RWPE2 (cell line): ENCODE results near the gene CEP112.

Source experiments
- ATAC-seq: fragments of 200-7000 bp; cut with Tn5 transposase; 3 replicates; pipeline ENCODE4 v1.9.1; 2021; ENCODE audit warnings: low read depth
- DNase-seq: peaks from one replicate; pipeline ENCODE4 v3.0.0-alpha.2; 2020; ENCODE audit warnings: low spot score
- H3K27ac ChIP-seq: fragments of 450-650 bp; 2 replicates; pipeline ENCODE4 v1.5.1; 2017; ENCODE audit warnings: mild to moderate bottlenecking; ENCODE audit not compliant: poor library complexity, severe bottlenecking
- H3K27me3 ChIP-seq: fragments of 250-450 bp; sonication (Bioruptor Pico); 2 replicates; pipeline ENCODE4 v1.5.1; 2021; ENCODE audit warnings: mild to moderate bottlenecking, moderate library complexity; ENCODE audit not compliant: insufficient read depth, poor library complexity, severe bottlenecking
- H3K36me3 ChIP-seq: fragments of 250-450 bp; sonication (Bioruptor Pico); 2 replicates; pipeline ENCODE4 v1.5.1; 2020; ENCODE audit warnings: low read depth, mild to moderate bottlenecking, moderate library complexity
- H3K4me1 ChIP-seq: fragments of 250-450 bp; sonication (Bioruptor Pico); 2 replicates; pipeline ENCODE4 v1.5.1; 2021; ENCODE audit warnings: mild to moderate bottlenecking, moderate library complexity; ENCODE audit not compliant: insufficient read depth, poor library complexity, severe bottlenecking
- H3K4me3 ChIP-seq: fragments of 250-450 bp; sonication (Bioruptor Pico); 2 replicates; pipeline ENCODE4 v1.5.1; 2021; ENCODE audit warnings: mild to moderate bottlenecking, moderate library complexity; ENCODE audit not compliant: severe bottlenecking
- H3K9me3 ChIP-seq: fragments of 250-450 bp; sonication (Bioruptor Pico); 2 replicates; pipeline ENCODE4 v1.5.1; 2021; ENCODE audit warnings: mild to moderate bottlenecking, moderate library complexity; ENCODE audit not compliant: severe bottlenecking
- CTCF ChIP-seq: fragments of 450-650 bp; IDR thresholded peaks from one replicate; pipeline ENCODE4 v1.5.1; 2017; ENCODE audit warnings: mild to moderate bottlenecking, moderate library complexity; ENCODE audit not compliant: poor library complexity, severe bottlenecking

The CEP112 gene

GRCh38 chr17:65670667-65671371, 521.1 kb downstream of the CEP112 start:
- no peaks in the 10 kb centered on the region for H3K4me1 ChIP-seq
- ATAC-seq (no peak), DNase-seq (no peak)
- no peak overlapping the region for H3K4me3 ChIP-seq
- no peaks in the 10 kb centered on the region for H3K27me3 ChIP-seq
- TF ChIP-seq CTCF = no peak
- H3K36me3 ChIP-seq = no peaks in the 10 kb centered on the region
- H3K27ac ChIP-seq = no peak overlapping the region
- no peaks in the 10 kb centered on the region for H3K9me3 ChIP-seq

- ATAC-seq = no peak
- H3K36me3 ChIP-seq = no peaks in the 10 kb centered on the region
- no peak overlapping the region for H3K4me3 ChIP-seq
These were observed 523.7 kb downstream of the CEP112 start for GRCh38 chr17:65668211-65668610.

GRCh38 chr17:65667656-65668055, 524.3 kb downstream of the CEP112 start:
- Histone ChIP-seq H3K4me3 (no peak overlapping the region), H3K4me1 (no peaks in the 10 kb centered on the region), H3K36me3 (no peaks in the 10 kb centered on the region), H3K27ac (no peak overlapping the region), H3K9me3 (no peaks in the 10 kb centered on the region), H3K27me3 (no peaks in the 10 kb centered on the region)
- DNase-seq (no peak), ATAC-seq (no peak)
- no peak for TF ChIP-seq CTCF

More at GRCh38 chr17:65668211-65668610, 523.7 kb downstream of the CEP112 start:
- Histone ChIP-seq H3K9me3 (no peaks in the 10 kb centered on the region), H3K4me1 (no peaks in the 10 kb centered on the region), H3K27ac (no peak overlapping the region), H3K27me3 (no peaks in the 10 kb centered on the region)
- TF ChIP-seq CTCF = no peak
- no peak for DNase-seq

GRCh38 chr17:65666876-65667321, 525.0 kb downstream of the CEP112 start:
- Histone ChIP-seq H3K9me3 (no peaks in the 10 kb centered on the region), H3K27me3 (no peaks in the 10 kb centered on the region), H3K4me1 (no peaks in the 10 kb centered on the region), H3K4me3 (no peak overlapping the region), H3K27ac (no peak overlapping the region), H3K36me3 (no peaks in the 10 kb centered on the region)
- no peak for ATAC-seq
- DNase-seq = no peak
- TF ChIP-seq CTCF = no peak

- Histone ChIP-seq H3K27ac (no peak overlapping the region), H3K4me1 (no peaks in the 10 kb centered on the region), H3K9me3 (no peaks in the 10 kb centered on the region), H3K27me3 (no peaks in the 10 kb centered on the region), H3K4me3 (no peak overlapping the region), H3K36me3 (no peaks in the 10 kb centered on the region)
- TF ChIP-seq CTCF = no peak
- DNase-seq = no peak
- ATAC-seq = no peak
These were observed 526.0 kb downstream of the CEP112 start for GRCh38 chr17:65665966-65666365.
